H9 (cell line): ENCODE measurements around the gene AGBL4. TPM values are rescaled to one million over a fixed set of nuclear protein-coding genes. Genes with fewer than 3 reads are reported as not detected.

Experiments
- DNase-seq: peaks from one replicate; pipeline ENCODE4 v3.0.0-alpha.2; 2017
- H2AFZ ChIP-seq: one replicate; pipeline ENCODE4 v1.6.1; 2013; ENCODE audit warnings: mild to moderate bottlenecking, low read length, control low read depth, moderate library complexity
- H2AK5ac ChIP-seq: 2 replicates; pipeline ENCODE4 v1.6.1; 2013; ENCODE audit warnings: low read length, control low read depth, mixed read lengths; ENCODE audit not compliant: insufficient read length
- H2BK120ac ChIP-seq: one replicate; pipeline ENCODE4 v1.6.1; 2013; ENCODE audit warnings: low read depth, mild to moderate bottlenecking, low read length, control low read depth, inconsistent platforms; ENCODE audit not compliant: poor library complexity, severe bottlenecking
- H2BK12ac ChIP-seq: 2 replicates; pipeline ENCODE4 v1.6.1; 2013; ENCODE audit warnings: low read length, control low read depth, mixed read lengths, low read depth; ENCODE audit not compliant: insufficient read length
- H2BK15ac ChIP-seq: 2 replicates; pipeline ENCODE4 v1.6.1; 2013; ENCODE audit warnings: low read depth, low read length, control low read depth
- H2BK20ac ChIP-seq: one replicate; pipeline ENCODE4 v1.6.1; 2013; ENCODE audit warnings: low read depth, mild to moderate bottlenecking, low read length, control low read depth, inconsistent platforms; ENCODE audit not compliant: poor library complexity, severe bottlenecking
- H2BK5ac ChIP-seq: 2 replicates; pipeline ENCODE4 v1.6.1; 2013; ENCODE audit warnings: low read length, control low read depth, mixed read lengths; ENCODE audit not compliant: insufficient read length
- H3K14ac ChIP-seq: 2 replicates; pipeline ENCODE4 v1.6.1; 2013; ENCODE audit warnings: low read length, control low read depth; ENCODE audit not compliant: insufficient read depth
- H3K18ac ChIP-seq: 2 replicates; pipeline ENCODE4 v1.6.1; 2013; ENCODE audit warnings: low read depth, mild to moderate bottlenecking, mixed read lengths, low read length, control low read depth; ENCODE audit not compliant: insufficient read length
- H3K23ac ChIP-seq: 2 replicates; pipeline ENCODE4 v1.6.1; 2013; ENCODE audit warnings: low read length, control low read depth, mixed read lengths, low read depth; ENCODE audit not compliant: insufficient read length
- H3K23me2 ChIP-seq: 2 replicates; pipeline ENCODE4 v1.6.1; 2013; ENCODE audit warnings: low read depth, mild to moderate bottlenecking, mixed read lengths, low read length, control low read depth; ENCODE audit not compliant: insufficient read length, poor library complexity, severe bottlenecking
- H3K27ac ChIP-seq: 2 replicates; pipeline ENCODE4 v1.5.1; 2013; ENCODE audit warnings: low read length, control low read depth, mixed read lengths, low read depth; ENCODE audit not compliant: insufficient read length
- H3K27me3 ChIP-seq: 2 replicates; pipeline ENCODE4 v1.6.1; 2013; ENCODE audit warnings: low read length, control low read depth, inconsistent platforms; ENCODE audit not compliant: insufficient read depth
- H3K4ac ChIP-seq: 2 replicates; pipeline ENCODE4 v1.6.1; 2013; ENCODE audit warnings: low read depth, mild to moderate bottlenecking, control low read depth, inconsistent platforms, low read length, moderate library complexity
- H3K4me1 ChIP-seq: 2 replicates; pipeline ENCODE4 v1.6.1; 2013; ENCODE audit warnings: low read length, control low read depth, inconsistent platforms; ENCODE audit not compliant: insufficient read depth
- H3K4me2 ChIP-seq: 2 replicates; pipeline ENCODE4 v1.6.1; 2013; ENCODE audit warnings: low read length, control low read depth, mixed read lengths; ENCODE audit not compliant: insufficient read length, insufficient read depth
- H3K56ac ChIP-seq: 2 replicates; pipeline ENCODE4 v1.6.1; 2013; ENCODE audit warnings: low read depth, mild to moderate bottlenecking, mixed read lengths, low read length, control low read depth; ENCODE audit not compliant: insufficient read length
- H3K79me1 ChIP-seq: 2 replicates; pipeline ENCODE4 v1.6.1; 2013; ENCODE audit warnings: low read depth, mild to moderate bottlenecking, moderate library complexity, low read length, control low read depth, inconsistent platforms; ENCODE audit not compliant: insufficient read depth, poor library complexity, severe bottlenecking
- H3K79me2 ChIP-seq: 2 replicates; pipeline ENCODE4 v1.6.1; 2013; ENCODE audit warnings: low read length, control low read depth, inconsistent platforms; ENCODE audit not compliant: insufficient read depth
- H3K9ac ChIP-seq: 2 replicates; pipeline ENCODE4 v1.6.1; 2013; ENCODE audit warnings: low read length, control low read depth, mixed read lengths; ENCODE audit not compliant: insufficient read length; ENCODE audit errors: extremely low read depth
- H3K9me3 ChIP-seq: one replicate; pipeline ENCODE4 v1.6.1; 2013; ENCODE audit warnings: low read depth, low read length, inconsistent platforms; ENCODE audit not compliant: control insufficient read depth
- H3T11ph ChIP-seq: one replicate; pipeline ENCODE4 v1.6.1; 2013; ENCODE audit warnings: mild to moderate bottlenecking, low read length, control low read depth, inconsistent platforms
- H4K20me1 ChIP-seq: one replicate; pipeline ENCODE4 v1.6.1; 2013; ENCODE audit not compliant: control insufficient read depth, insufficient read length, insufficient read depth
- H4K5ac ChIP-seq: 2 replicates; pipeline ENCODE4 v1.6.1; 2013; ENCODE audit warnings: low read depth, mild to moderate bottlenecking, mixed read lengths, low read length, control low read depth; ENCODE audit not compliant: insufficient read length
- H4K8ac ChIP-seq: replicated peaks from 2 replicates; pipeline ENCODE4 v1.6.1; 2013; ENCODE audit warnings: low read length, control low read depth, mixed read lengths, low read depth; ENCODE audit not compliant: insufficient read length
- H4K91ac ChIP-seq: 2 replicates; pipeline ENCODE4 v1.6.1; 2013; ENCODE audit warnings: low read depth, mild to moderate bottlenecking, moderate library complexity, mixed read lengths, low read length, control low read depth; ENCODE audit not compliant: insufficient read length
- H3K27ac Mint-ChIP-seq, 3 experiments: 2 replicates in 2 of 3; 3 replicates in 1 of 3; pipeline ENCODE4 v1.8.0; 2020 to 2021; ENCODE audit warnings: mixed read lengths in 3 of 3, mild to moderate bottlenecking in 1 of 3, moderate library complexity in 1 of 3
- H3K27me3 Mint-ChIP-seq: 2 replicates; pipeline ENCODE4 v1.8.0; 2021; ENCODE audit warnings: low read depth, mild to moderate bottlenecking, moderate library complexity, mixed read lengths
- H3K36me3 Mint-ChIP-seq, 3 experiments: 2 replicates in 2 of 3; 3 replicates in 1 of 3; pipeline ENCODE4 v1.8.0; 2020 to 2021; ENCODE audit warnings: low read depth in 3 of 3, mixed read lengths in 3 of 3; ENCODE audit not compliant: insufficient read depth in 1 of 3
- H3K4me1 Mint-ChIP-seq, 2 experiments: 2 replicates each; pipeline ENCODE4 v1.8.0; 2020; ENCODE audit warnings: mixed read lengths in 2 of 2
- H3K4me3 Mint-ChIP-seq, 2 experiments: 2 replicates in 1 of 2; 3 replicates in 1 of 2; pipeline ENCODE4 v1.8.0; 2020 to 2021; ENCODE audit warnings: mild to moderate bottlenecking in 2 of 2, mixed read lengths in 2 of 2, moderate library complexity in 1 of 2
- H3K9me3 Mint-ChIP-seq, 2 experiments: 2 replicates in 1 of 2; 3 replicates in 1 of 2; pipeline ENCODE4 v1.8.0; 2020; ENCODE audit warnings: mild to moderate bottlenecking in 2 of 2, mixed read lengths in 2 of 2, moderate library complexity in 1 of 2
- CTCF ChIP-seq: fragments of 200-600 bp; sonication (generic); conservative IDR thresholded peaks from 3 replicates; pipeline ENCODE4 v1.8.0; 2021; ENCODE audit warnings: antibody characterized with exemption, mild to moderate bottlenecking
- WGBS: extraction: QIAGEN DNeasy Blood & Tissue Kit; methylation state at CpG from one replicate; pipeline ENCODE4 v1.1.7; 2013; ENCODE audit warnings: missing lambda C conversion rate, low lambda C conversion rate, mixed read lengths; ENCODE audit not compliant: insufficient read length; ENCODE audit errors: extremely low coverage; 5-methylcytosine and 5-hydroxymethylcytosine counted together
- total RNA-seq: library from RNA; stranded (reverse); gene quantifications from 2 replicates; pipeline ENCODE4 v1.2.1, GENCODE V29; 2021

Gene AGBL4
- total RNA-seq, 1 experiment from 2014 or later = not detected

- Histone ChIP-seq H3K23ac (no peak overlapping the region), H2BK20ac (no peak overlapping the region), H3K23me2 (no peaks in the 10 kb centered on the region), H2AFZ (no peak overlapping the region), H3K4me2 (no peak overlapping the region), H4K91ac (no peak overlapping the region), H2BK15ac (no peak overlapping the region), H3T11ph (no peak overlapping the region), H3K27ac (no peak overlapping the region), H3K18ac (no peak overlapping the region), H4K8ac (no peak overlapping the region), H3K9me3 (no peaks in the 10 kb centered on the region), H3K4me1 (0 out of 2 replicates have a peak, but pooled peaks cover 2% of the 10 kb centered on the region), H3K14ac (no peak overlapping the region), H3K9ac (no peak overlapping the region), H3K56ac (no peak overlapping the region), H3K79me2 (no peaks in the 10 kb centered on the region), H2BK120ac (no peak overlapping the region), H3K27me3 (no peaks in the 10 kb centered on the region), H3K4ac (no peak overlapping the region), H3K79me1 (no peaks in the 10 kb centered on the region), H4K20me1 (no peaks in the 10 kb centered on the region), H4K5ac (no peak overlapping the region), H2BK5ac (no peak overlapping the region), H2BK12ac (no peak overlapping the region), H2AK5ac (no peak overlapping the region)
- Mint-ChIP-seq H3K27me3 (peaks cover 15% of the 10 kb centered on the region), H3K4me3 (no peak overlapping the region), H3K4me1 (peaks cover 25 to 28% of the 10 kb centered on the region in 2 experiments), H3K9me3 (no peaks in the 10 kb centered on the region), H3K27ac (no peak overlapping the region), H3K36me3 (no peaks in the 10 kb centered on the region)
- no peak for DNase-seq
- no CpG with 5 or more reads among the region's 7 CpGs for WGBS
- TF ChIP-seq CTCF = no peak
These were observed 1347.4 kb downstream of the AGBL4 start for GRCh38 chr1:48676376-48676775.
